ENCODE results near the gene EGLN3.

GRCh38 chr14:33879684-33880286, 71.1 kb downstream of the EGLN3 start:
- TF ChIP-seq CTCF (conservative IDR thresholded peaks at IDR 0.05 in 1 of 2, IDR thresholded peaks at IDR 0.05 in 1 of 2; ENCODE audit: extremely low read depth in 1 of 2, insufficient read depth in 1 of 2, low read depth in 1 of 2, low read length in 2 of 2), result no peak
- TF ChIP-seq EZH2 (IDR thresholded peaks at IDR 0.05; ENCODE audit: borderline replicate concordance, low read length), result no peak

Data from mammary epithelial cell (primary cell).